Retinal pigment epithelial cell (primary cell): ENCODE measurements around the gene TTLL5.

Source experiments
- DNase-seq: peaks from one replicate; pipeline ENCODE4 v3.0.0-alpha.2; 2010; ENCODE audit warnings: low read depth
- H3K4me3 ChIP-seq: 2 replicates; pipeline ENCODE4 v1.5.1; 2011; ENCODE audit warnings: mild to moderate bottlenecking, low read length, control low read depth, moderate library complexity
- TF ChIP-seq, protein P1 (sequence below): conservative IDR thresholded peaks from 2 replicates; pipeline ENCODE4 v1.5.1; 2011; ENCODE audit warnings: low read depth, low read length, control low read depth, inconsistent platforms

TTLL5 gene

DNA sequence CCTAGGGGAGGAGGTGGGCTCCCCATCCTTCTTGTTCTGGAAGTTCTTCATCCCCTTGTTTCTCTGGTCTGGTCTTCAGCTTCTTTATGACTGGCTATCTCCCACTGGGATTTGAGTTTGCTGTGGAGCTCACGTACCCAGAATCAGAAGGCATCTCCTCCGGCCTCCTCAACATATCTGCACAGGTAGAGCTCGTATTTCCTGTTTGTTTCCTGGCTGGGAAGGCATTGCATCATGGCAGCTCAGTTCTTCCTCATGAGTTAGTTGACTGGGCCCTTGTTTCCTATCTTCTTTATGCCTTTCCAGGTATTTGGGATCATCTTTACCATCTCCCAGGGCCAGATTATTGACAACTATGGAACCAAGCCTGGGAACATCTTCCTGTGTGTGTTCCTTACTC lies 20.2 kb upstream of the TTLL5 start:
- no peak overlapping the region for H3K4me3 ChIP-seq
- no peak for DNase-seq
- TF ChIP-seq, protein P1, sequence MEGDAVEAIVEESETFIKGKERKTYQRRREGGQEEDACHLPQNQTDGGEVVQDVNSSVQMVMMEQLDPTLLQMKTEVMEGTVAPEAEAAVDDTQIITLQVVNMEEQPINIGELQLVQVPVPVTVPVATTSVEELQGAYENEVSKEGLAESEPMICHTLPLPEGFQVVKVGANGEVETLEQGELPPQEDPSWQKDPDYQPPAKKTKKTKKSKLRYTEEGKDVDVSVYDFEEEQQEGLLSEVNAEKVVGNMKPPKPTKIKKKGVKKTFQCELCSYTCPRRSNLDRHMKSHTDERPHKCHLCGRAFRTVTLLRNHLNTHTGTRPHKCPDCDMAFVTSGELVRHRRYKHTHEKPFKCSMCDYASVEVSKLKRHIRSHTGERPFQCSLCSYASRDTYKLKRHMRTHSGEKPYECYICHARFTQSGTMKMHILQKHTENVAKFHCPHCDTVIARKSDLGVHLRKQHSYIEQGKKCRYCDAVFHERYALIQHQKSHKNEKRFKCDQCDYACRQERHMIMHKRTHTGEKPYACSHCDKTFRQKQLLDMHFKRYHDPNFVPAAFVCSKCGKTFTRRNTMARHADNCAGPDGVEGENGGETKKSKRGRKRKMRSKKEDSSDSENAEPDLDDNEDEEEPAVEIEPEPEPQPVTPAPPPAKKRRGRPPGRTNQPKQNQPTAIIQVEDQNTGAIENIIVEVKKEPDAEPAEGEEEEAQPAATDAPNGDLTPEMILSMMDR: no peak

DNA sequence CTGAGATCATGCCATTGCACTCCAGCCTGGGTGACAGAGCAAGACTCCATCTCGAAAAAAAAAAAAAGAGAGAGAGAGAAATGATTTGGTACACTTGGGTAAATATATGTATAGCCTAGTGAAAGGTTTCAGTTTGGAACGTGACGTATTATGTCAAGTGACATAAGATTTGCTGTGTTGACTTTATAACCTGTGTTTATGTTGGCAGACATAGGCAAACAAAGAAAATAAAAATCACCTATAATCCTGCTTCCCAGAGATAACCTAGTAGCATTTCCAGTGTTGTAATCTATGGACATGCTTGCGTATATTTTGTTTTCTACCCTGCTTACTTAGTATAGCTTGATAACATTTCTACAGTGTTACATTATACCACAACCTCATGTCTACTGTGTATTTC lies 17.1 kb upstream of the TTLL5 start:
- DNase-seq: no peak
- H3K4me3 ChIP-seq: no peak overlapping the region
- TF ChIP-seq, protein P1: no peak

DNA sequence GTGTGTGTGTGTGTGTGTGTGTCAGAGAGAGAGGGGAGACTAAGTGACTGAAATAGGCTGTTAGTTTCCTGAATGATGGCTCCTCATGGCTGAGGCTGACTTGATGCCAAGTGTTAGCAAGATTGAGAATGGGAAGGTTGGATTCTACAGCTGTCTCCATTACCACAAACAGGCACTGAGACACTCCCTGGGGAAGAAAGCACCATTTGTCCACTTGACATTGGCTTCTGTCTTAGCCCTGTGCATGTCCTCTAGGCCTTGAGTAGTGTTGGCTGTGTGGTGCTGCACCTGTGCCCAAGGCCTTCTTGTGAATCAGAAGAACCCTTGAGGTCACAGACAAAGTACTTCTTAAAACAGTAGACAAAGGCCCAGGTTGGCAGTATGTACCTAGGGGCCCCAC lies 16.0 kb upstream of the TTLL5 start:
- no peak overlapping the region for H3K4me3 ChIP-seq
- DNase-seq: no peak
- TF ChIP-seq, protein P1: no peak

DNA sequence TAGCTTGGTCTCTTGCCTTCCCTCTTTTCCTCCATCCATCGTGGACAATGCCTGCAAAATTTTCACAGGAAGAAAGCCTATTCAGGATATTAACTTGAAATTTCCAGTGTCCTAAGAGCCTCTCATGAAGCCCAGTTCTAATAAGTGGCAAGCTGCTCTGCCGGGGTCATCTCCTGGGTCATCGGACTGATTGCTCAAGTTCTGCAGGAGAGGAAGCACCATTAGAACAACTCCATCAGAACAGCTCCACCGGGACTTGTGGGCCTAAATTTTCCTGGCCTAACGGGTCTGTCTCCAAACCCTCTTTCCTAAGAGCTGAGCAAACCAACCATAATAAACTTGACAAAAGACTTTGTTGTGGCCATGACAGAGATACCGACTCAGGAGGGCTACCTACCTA lies 14.3 kb upstream of the TTLL5 start:
- TF ChIP-seq, protein P1: no peak
- no peak overlapping the region for H3K4me3 ChIP-seq
- no peak for DNase-seq

DNA sequence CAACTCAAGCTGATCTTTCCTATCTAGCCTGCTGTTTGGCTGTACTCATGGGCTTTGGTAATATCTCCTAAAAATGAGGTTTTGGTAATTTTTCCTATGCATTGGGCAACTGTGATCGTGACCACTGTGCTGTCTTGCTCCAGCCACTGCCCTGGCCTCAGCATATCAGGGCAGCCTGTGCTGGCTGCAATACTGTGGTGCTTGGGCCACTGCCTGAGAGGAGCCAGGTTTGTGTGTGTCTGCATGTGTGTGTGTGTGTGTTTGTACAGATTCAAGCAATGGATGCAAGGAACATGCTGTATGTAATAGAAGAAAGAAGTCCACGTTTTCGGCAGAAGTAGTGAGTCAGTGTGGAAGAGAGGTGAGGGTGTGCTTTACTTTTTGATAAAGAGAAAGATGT lies 13.4 kb upstream of the TTLL5 start:
- no peak for DNase-seq
- H3K4me3 ChIP-seq: no peak overlapping the region
- TF ChIP-seq, protein P1: no peak

DNA sequence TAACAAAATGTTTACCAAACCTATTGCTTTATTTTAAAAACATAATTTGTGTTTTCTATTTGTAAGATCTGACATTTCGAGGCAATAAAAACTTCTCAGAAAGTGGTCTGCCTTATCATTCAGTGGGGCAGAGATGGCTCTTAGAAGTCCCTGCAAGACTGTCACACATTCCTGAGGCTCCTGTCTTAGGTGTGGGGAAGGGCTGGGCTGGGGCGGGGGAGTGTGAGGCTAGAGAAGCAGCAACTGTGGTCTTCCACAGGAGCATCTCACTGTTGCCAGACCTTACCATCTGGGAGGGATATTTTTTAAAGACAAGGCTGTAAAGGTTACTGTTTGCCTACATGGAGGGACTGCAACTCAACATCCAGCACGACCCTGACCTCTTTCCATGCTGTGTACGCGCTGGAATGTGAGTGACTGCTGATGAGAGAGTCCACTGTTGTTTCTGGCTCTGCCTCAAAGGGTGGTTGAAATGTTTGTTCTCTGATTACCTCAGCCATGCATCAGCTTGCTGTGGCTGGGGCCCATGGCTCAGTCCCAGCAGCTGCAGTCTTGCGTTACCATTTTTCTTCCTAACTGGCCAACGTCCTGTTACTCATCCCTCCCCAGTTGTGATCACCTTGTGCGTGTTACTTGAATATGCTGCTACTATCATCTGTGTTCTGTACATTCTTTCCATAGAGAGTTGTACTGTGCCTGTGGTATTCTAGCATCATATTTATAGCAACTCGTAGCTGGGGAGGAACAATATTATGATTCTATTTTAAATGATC lies 12.8 kb upstream of the TTLL5 start:
- H3K4me3 ChIP-seq: no peak overlapping the region
- TF ChIP-seq, protein P1: no peak
- DNase-seq: peak; percentile 56

DNA sequence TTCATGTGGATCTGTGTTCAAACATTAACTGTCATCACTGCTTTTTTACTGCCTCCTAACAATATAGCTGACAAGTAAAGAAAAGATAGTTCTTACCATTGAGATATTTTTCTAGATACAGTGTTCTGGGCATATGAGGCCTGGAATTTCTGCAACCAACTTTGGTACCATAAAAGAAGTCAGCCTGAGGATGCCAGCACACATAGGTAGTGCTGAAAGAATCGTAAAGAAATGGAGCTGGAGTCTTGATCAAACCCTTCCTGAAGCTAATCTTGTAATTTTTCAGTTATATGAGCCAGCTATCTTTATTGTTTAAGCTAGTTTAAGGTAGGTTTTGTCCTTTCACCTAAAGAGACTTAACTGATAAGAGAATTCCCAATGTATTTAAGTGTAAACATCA lies 11.7 kb upstream of the TTLL5 start:
- H3K4me3 ChIP-seq: no peak overlapping the region
- TF ChIP-seq, protein P1: no peak
- no peak for DNase-seq
